HL-60 (cell line): Measurements from ENCODE around the gene CXCL11.
"Not testable (repeated sequence)": the region's sequence is repeated elsewhere in the genome, so short reads cannot be mapped to it uniquely, and the experiment has no call there.

Experiments
- DNase-seq, 2 experiments: peaks; one replicate each; pipeline ENCODE4 v3.0.0-alpha.2; 2010 to 2020; ENCODE audit warnings: low read depth in 1 of 2, low spot score in 1 of 2
- H3K27ac ChIP-seq: fragments of 250-450 bp; sonication (Bioruptor Pico); replicated peaks from 2 replicates; pipeline ENCODE4 v1.5.1; 2020; ENCODE audit warnings: mild to moderate bottlenecking, moderate library complexity
- H3K27me3 ChIP-seq: fragments of 250-450 bp; sonication (Bioruptor Pico); 2 replicates; pipeline ENCODE4 v1.5.1; 2021; ENCODE audit warnings: mild to moderate bottlenecking, moderate library complexity; ENCODE audit not compliant: insufficient read depth, poor library complexity, severe bottlenecking
- H3K4me3 ChIP-seq: replicated peaks from 2 replicates; pipeline ENCODE4 v1.5.1; 2011; ENCODE audit warnings: mild to moderate bottlenecking, control low read depth, low read length; ENCODE audit not compliant: insufficient read depth
- GABPA ChIP-seq: IDR thresholded peaks from 2 replicates; pipeline ENCODE4 v1.6.1; 2012; ENCODE audit warnings: low read depth
- POLR2AphosphoS5 ChIP-seq: IDR thresholded peaks from 2 replicates; pipeline ENCODE4 v1.6.1; 2012; ENCODE audit warnings: low read depth
- REST ChIP-seq: IDR thresholded peaks from 2 replicates; pipeline ENCODE4 v1.6.1; 2012; ENCODE audit warnings: low read depth; ENCODE audit not compliant: insufficient replicate concordance
- SPI1 ChIP-seq: IDR thresholded peaks from 2 replicates; pipeline ENCODE4 v1.6.1; 2012; ENCODE audit warnings: low read depth, mild to moderate bottlenecking, borderline replicate concordance
- TF ChIP-seq, protein P1 (sequence below): IDR thresholded peaks from one replicate; pipeline ENCODE4 v1.5.1; 2011; ENCODE audit warnings: low read length, control low read depth, inconsistent platforms; ENCODE audit not compliant: insufficient read depth

The CXCL11 gene

GRCh38 chr4:76000279-76000678, 35.6 kb downstream of the CXCL11 start:
- H3K27ac ChIP-seq, result no peak overlapping the region
- no peaks in the 10 kb centered on the region for H3K27me3 ChIP-seq
- TF ChIP-seq REST, result no peak
- no peak for TF ChIP-seq GABPA
- TF ChIP-seq, protein P1, sequence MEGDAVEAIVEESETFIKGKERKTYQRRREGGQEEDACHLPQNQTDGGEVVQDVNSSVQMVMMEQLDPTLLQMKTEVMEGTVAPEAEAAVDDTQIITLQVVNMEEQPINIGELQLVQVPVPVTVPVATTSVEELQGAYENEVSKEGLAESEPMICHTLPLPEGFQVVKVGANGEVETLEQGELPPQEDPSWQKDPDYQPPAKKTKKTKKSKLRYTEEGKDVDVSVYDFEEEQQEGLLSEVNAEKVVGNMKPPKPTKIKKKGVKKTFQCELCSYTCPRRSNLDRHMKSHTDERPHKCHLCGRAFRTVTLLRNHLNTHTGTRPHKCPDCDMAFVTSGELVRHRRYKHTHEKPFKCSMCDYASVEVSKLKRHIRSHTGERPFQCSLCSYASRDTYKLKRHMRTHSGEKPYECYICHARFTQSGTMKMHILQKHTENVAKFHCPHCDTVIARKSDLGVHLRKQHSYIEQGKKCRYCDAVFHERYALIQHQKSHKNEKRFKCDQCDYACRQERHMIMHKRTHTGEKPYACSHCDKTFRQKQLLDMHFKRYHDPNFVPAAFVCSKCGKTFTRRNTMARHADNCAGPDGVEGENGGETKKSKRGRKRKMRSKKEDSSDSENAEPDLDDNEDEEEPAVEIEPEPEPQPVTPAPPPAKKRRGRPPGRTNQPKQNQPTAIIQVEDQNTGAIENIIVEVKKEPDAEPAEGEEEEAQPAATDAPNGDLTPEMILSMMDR, result no peak
- TF ChIP-seq POLR2AphosphoS5, result no peak
- TF ChIP-seq SPI1, result no peak
- no peak for DNase-seq
- no peak overlapping the region for H3K4me3 ChIP-seq

DNA sequence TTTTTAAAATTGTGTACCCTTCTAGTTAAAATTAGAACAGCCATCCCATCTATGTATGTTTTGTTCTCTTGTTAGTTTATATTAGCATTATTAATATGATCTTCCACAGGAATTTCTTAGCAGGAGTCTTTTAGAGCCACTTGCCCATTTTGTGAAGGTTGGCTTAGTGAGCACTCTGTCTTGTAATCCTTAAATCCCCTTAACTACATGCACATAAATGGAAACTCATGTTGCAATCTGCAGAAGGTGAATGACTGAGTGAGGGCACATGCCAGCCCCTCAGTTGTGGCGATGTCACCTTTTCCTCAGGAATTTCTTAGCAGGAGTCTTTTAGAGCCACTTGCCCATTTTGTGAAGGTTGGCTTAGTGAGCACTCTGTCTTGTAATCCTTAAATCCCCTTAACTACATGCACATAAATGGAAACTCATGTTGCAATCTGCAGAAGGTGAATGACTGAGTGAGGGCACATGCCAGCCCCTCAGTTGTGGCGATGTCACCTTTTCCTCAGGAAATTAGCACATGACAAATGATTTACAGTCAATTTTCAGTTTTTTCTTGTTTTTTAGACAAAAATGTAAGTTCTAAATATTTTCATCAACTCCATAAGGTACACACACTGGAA, 37.2 kb downstream of the CXCL11 start:
- not testable (repeated sequence) for H3K27ac ChIP-seq, DNase-seq, H3K4me3 ChIP-seq, H3K27me3 ChIP-seq

DNA sequence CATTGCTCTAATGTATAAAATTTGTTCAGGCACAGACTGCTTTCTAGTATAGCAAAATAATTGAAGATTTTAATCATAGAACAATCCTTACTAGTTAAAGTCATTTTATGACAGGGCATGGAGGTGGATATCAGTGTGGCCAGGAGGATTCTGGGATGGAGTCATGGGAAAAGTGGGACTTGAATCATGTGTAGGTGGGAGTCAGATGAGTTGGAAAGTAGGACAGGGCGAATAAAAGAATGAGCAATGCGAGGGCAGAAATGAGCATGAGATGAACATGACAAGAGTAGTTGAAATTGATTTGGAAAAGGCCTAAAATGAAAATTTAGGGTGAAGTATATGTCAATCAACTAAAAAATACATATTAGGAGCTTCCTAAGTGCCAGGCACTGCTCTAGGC, 37.9 kb downstream of the CXCL11 start:
- DNase-seq, result no peak
- no peaks in the 10 kb centered on the region for H3K27me3 ChIP-seq
- H3K4me3 ChIP-seq, result no peak overlapping the region
- TF ChIP-seq GABPA (no peak), SPI1 (no peak)
- TF ChIP-seq, protein P1, result no peak
- H3K27ac ChIP-seq, result no peak overlapping the region

DNA sequence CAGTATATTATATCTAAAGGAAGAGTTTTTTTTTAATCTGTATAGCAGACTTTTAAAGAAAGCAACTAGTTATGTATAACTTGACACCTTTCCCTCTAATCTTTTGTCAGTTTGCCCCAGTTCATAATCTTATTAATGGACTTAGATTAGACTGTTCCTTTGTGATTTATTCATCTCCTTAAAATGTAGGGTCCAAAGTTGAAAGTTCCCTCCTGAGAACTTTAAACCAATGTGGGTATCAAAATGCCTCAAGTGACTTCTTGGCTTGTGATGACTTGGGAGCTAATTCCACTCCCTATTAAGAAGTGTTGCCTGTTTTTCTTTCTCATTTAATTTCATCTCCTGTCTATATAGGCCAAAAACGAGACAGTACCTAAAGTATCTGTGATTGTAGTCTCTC, 38.8 kb downstream of the CXCL11 start:
- TF ChIP-seq SPI1 (no peak), POLR2AphosphoS5 (no peak), REST (no peak), GABPA (no peak)
- TF ChIP-seq, protein P1, result no peak
- no peak overlapping the region for H3K27ac ChIP-seq
- H3K27me3 ChIP-seq, result no peaks in the 10 kb centered on the region
- DNase-seq, result no peak
- no peak overlapping the region for H3K4me3 ChIP-seq
